ENCODE results near the gene PER1.

- no peak for TF ChIP-seq GABPA (IDR thresholded peaks at IDR 0.05; ENCODE audit: low read depth, low read length)
- TF ChIP-seq GABPA (CRISPR knock-in tag; IDR thresholded peaks at IDR 0.05; ENCODE audit: low read depth): no peak
- no peak for TF ChIP-seq MTF1 (CRISPR knock-in tag; IDR thresholded peaks at IDR 0.05)
- TF ChIP-seq ZBTB8A (CRISPR knock-in tag; IDR thresholded peaks at IDR 0.05; ENCODE audit: borderline replicate concordance, low read depth): no peak
- TF ChIP-seq RBFOX2 (IDR thresholded peaks at IDR 0.05; ENCODE audit: low read depth, low read length): no peak
- no peak for TF ChIP-seq CHD2 (IDR thresholded peaks at IDR 0.05; ENCODE audit: low read depth, low read length)
- no peak for TF ChIP-seq RAD51 (IDR thresholded peaks at IDR 0.05; ENCODE audit: borderline replicate concordance)
- no peak for TF ChIP-seq TEAD2 (CRISPR knock-in tag; IDR thresholded peaks at IDR 0.05)
- no peak for TF ChIP-seq ZNF329 (CRISPR knock-in tag; IDR thresholded peaks at IDR 0.05; ENCODE audit: low read depth)
- TF ChIP-seq, protein P1, sequence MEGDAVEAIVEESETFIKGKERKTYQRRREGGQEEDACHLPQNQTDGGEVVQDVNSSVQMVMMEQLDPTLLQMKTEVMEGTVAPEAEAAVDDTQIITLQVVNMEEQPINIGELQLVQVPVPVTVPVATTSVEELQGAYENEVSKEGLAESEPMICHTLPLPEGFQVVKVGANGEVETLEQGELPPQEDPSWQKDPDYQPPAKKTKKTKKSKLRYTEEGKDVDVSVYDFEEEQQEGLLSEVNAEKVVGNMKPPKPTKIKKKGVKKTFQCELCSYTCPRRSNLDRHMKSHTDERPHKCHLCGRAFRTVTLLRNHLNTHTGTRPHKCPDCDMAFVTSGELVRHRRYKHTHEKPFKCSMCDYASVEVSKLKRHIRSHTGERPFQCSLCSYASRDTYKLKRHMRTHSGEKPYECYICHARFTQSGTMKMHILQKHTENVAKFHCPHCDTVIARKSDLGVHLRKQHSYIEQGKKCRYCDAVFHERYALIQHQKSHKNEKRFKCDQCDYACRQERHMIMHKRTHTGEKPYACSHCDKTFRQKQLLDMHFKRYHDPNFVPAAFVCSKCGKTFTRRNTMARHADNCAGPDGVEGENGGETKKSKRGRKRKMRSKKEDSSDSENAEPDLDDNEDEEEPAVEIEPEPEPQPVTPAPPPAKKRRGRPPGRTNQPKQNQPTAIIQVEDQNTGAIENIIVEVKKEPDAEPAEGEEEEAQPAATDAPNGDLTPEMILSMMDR (CRISPR knock-in tag; IDR thresholded peaks at IDR 0.05): no peak
- TF ChIP-seq HNRNPL (IDR thresholded peaks at IDR 0.05; ENCODE audit: low read depth, low read length): no peak
- no peak for TF ChIP-seq MAFK (conservative IDR thresholded peaks at IDR 0.05 in 1 of 2, IDR thresholded peaks at IDR 0.05 in 1 of 2; ENCODE audit: low read length in 2 of 2)
- TF ChIP-seq, protein P2, sequence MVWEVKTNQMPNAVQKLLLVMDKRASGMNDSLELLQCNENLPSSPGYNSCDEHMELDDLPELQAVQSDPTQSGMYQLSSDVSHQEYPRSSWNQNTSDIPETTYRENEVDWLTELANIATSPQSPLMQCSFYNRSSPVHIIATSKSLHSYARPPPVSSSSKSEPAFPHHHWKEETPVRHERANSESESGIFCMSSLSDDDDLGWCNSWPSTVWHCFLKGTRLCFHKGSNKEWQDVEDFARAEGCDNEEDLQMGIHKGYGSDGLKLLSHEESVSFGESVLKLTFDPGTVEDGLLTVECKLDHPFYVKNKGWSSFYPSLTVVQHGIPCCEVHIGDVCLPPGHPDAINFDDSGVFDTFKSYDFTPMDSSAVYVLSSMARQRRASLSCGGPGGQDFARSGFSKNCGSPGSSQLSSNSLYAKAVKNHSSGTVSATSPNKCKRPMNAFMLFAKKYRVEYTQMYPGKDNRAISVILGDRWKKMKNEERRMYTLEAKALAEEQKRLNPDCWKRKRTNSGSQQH (CRISPR knock-in tag; IDR thresholded peaks at IDR 0.05; ENCODE audit: low read depth): no peak
- TF ChIP-seq ZNF224 (CRISPR knock-in tag; IDR thresholded peaks at IDR 0.05): 0 out of 2 replicates have a peak, but pooled peaks have one; percentile 44
These were observed 26.9 kb downstream of the PER1 start for GRCh38 chr17:8125154-8125946.

All from HepG2 (cell line).